ENCODE results near the gene TRIM14. TPM values are rescaled to one million over a fixed set of nuclear protein-coding genes. Genes with fewer than 3 reads are reported as not detected.
A peak's percentile ranks its signal among the peaks of the same experiment; 100 is the strongest.

Gene TRIM14
- total and polyA plus RNA-seq, 2 of the 13 experiments (the other 11 are each of a cell fraction or from before 2014, with no cell fraction given) = 9.2 to 13.0 TPM

- TF ChIP-seq BRF2 (CRISPR knock-in tag; IDR thresholded peaks at IDR 0.05) (no peak), ZNF30 (CRISPR knock-in tag; IDR thresholded peaks at IDR 0.05) (no peak), ZNF3 (CRISPR knock-in tag; IDR thresholded peaks at IDR 0.05) (no peak), FOXP4 (CRISPR knock-in tag; IDR thresholded peaks at IDR 0.05) (peak; percentile 35; the same call in 1 of the 2 replicates), FOXA3 (CRISPR knock-in tag; IDR thresholded peaks at IDR 0.05) (peak; percentile 47; the same call in 1 of the 2 replicates), HNF1A (IDR thresholded peaks at IDR 0.05; ENCODE audit: low read depth) (no peak), HNF1A (CRISPR knock-in tag; IDR thresholded peaks at IDR 0.05; ENCODE audit: borderline replicate concordance) (0 out of 2 replicates have a peak, but pooled peaks have one; percentile 2), ZNF362 (CRISPR knock-in tag; IDR thresholded peaks at IDR 0.05; ENCODE audit: borderline replicate concordance) (no peak), CCDC6 (CRISPR knock-in tag; IDR thresholded peaks at IDR 0.05) (no peak), KMT2B (CRISPR knock-in tag; IDR thresholded peaks at IDR 0.05) (0 out of 2 replicates have a peak, but pooled peaks have one; percentile 27), MED8 (CRISPR knock-in tag; IDR thresholded peaks at IDR 0.05; ENCODE audit: insufficient replicate concordance) (no peak), ZSCAN30 (CRISPR knock-in tag; IDR thresholded peaks at IDR 0.05) (no peak), CHCHD3 (CRISPR knock-in tag; IDR thresholded peaks at IDR 0.05) (no peak), ZNF496 (CRISPR knock-in tag; IDR thresholded peaks at IDR 0.05; ENCODE audit: insufficient replicate concordance) (no peak), MAX (IDR thresholded peaks at IDR 0.05) (no peak), HNF4A (CRISPR knock-in tag; IDR thresholded peaks at IDR 0.05) (peak; percentile 94), ZFP90 (CRISPR knock-in tag; IDR thresholded peaks at IDR 0.05; ENCODE audit: borderline replicate concordance) (0 out of 2 replicates have a peak, but pooled peaks have one; percentile 11), KLF15 (CRISPR knock-in tag; IDR thresholded peaks at IDR 0.05; ENCODE audit: borderline replicate concordance) (0 out of 2 replicates have a peak, but pooled peaks have one; percentile 3), TOPORS (CRISPR knock-in tag; IDR thresholded peaks at IDR 0.05) (no peak), ZNF644 (CRISPR knock-in tag; IDR thresholded peaks at IDR 0.05; ENCODE audit: low read depth) (peak; percentile 48), SPEN (CRISPR knock-in tag; IDR thresholded peaks at IDR 0.05; ENCODE audit: low read depth) (no peak), SP5 (CRISPR knock-in tag; IDR thresholded peaks at IDR 0.05; ENCODE audit: borderline replicate concordance, low read depth) (peak; percentile 19)
Measured at GRCh38 chr9:98117984-98118639, 910 bp downstream of the TRIM14 start (continued).

Measured in HepG2 (cell line).